ENCODE measurements around the gene ARID2. TPM values are rescaled to one million over a fixed set of nuclear protein-coding genes. Genes with fewer than 3 reads are reported as not detected.

The ARID2 gene
- total and polyA plus RNA-seq, 7 donors: 2.8 to 17.1 (median 12.5) TPM

- H3K4me3 ChIP-seq: peak overlapping the region; percentile 91
- no peaks in the 10 kb centered on the region for H3K27me3 ChIP-seq (ENCODE audit: insufficient read depth in 3 of 3, low read length in 2 of 3)
- intact Hi-C loops (cut with DNase I): no loop called here
- no peaks in the 10 kb centered on the region for H3K9me3 ChIP-seq
- no peak for ATAC-seq
- peak overlapping the region; percentile 97 for H3K27ac ChIP-seq
- peaks cover 0 to 5% of the 10 kb centered on the region in 2 donors for H3K36me3 ChIP-seq (ENCODE audit: insufficient read depth in 1 of 2, low read depth in 1 of 2)
- TF ChIP-seq CTCF (IDR thresholded peaks at IDR 0.05): no peak
- peaks cover 32% of the 10 kb centered on the region for H3K4me1 ChIP-seq
- no peak for DNase-seq
- WGBS, 3 donors: 6 to 9% (median 8%) methylated on average over 5 of the region's 5 CpGs
These were observed 2.7 kb downstream of the ARID2 start for GRCh38 chr12:45732250-45732649.

GRCh38 chr12:45732936-45733335 lies 3.4 kb downstream of the ARID2 start:
- peaks cover 0 to 5% of the 10 kb centered on the region in 2 donors for H3K36me3 ChIP-seq (ENCODE audit: insufficient read depth in 1 of 2, low read depth in 1 of 2)
- DNase-seq (no peak), ATAC-seq (no peak)
- peak overlapping the region; percentile 91 for H3K4me3 ChIP-seq
- intact Hi-C loops (cut with DNase I): no loop called here
- H3K27ac ChIP-seq: peak overlapping the region; percentile 97
- H3K4me1 ChIP-seq: peaks cover 32% of the 10 kb centered on the region
- no peaks in the 10 kb centered on the region for H3K9me3 ChIP-seq
- TF ChIP-seq CTCF (IDR thresholded peaks at IDR 0.05): no peak
- no peaks in the 10 kb centered on the region for H3K27me3 ChIP-seq (ENCODE audit: insufficient read depth in 3 of 3, low read length in 2 of 3)

GRCh38 chr12:45737638-45738037 lies 8.1 kb downstream of the ARID2 start:
- DNase-seq (no peak), ATAC-seq (no peak)
- Histone ChIP-seq H3K9me3 (no peaks in the 10 kb centered on the region), H3K4me3 (no peak overlapping the region), H3K36me3 (ENCODE audit: insufficient read depth in 1 of 2, low read depth in 1 of 2) (no peaks in the 10 kb centered on the region), H3K27me3 (ENCODE audit: insufficient read depth in 3 of 3, low read length in 2 of 3) (no peaks in the 10 kb centered on the region), H3K4me1 (peaks cover 27% of the 10 kb centered on the region), H3K27ac (no peak overlapping the region)
- intact Hi-C loops (cut with DNase I): no loop called here
- TF ChIP-seq CTCF (IDR thresholded peaks at IDR 0.05): no peak

GRCh38 chr12:45742590-45742989 lies 13.1 kb downstream of the ARID2 start:
- no peak overlapping the region for H3K27ac ChIP-seq
- H3K9me3 ChIP-seq: no peaks in the 10 kb centered on the region
- H3K4me3 ChIP-seq: no peak overlapping the region
- H3K36me3 ChIP-seq (ENCODE audit: insufficient read depth in 1 of 2, low read depth in 1 of 2): no peaks in the 10 kb centered on the region
- ATAC-seq (no peak), DNase-seq (no peak)
- WGBS, 3 donors: 96 to 100% (median 98%) methylated on average over 1 of the region's 1 CpG
- H3K4me1 ChIP-seq: peaks cover 9% of the 10 kb centered on the region
- H3K27me3 ChIP-seq (ENCODE audit: insufficient read depth in 3 of 3, low read length in 2 of 3): no peaks in the 10 kb centered on the region
- no peak for TF ChIP-seq CTCF (IDR thresholded peaks at IDR 0.05)
- intact Hi-C loops (cut with DNase I): no loop called here

GRCh38 chr12:45743247-45743646 lies 13.7 kb downstream of the ARID2 start:
- DNase-seq (no peak), ATAC-seq (peak in 1 of 4 donors; percentile 29)
- peaks cover 9% of the 10 kb centered on the region for H3K4me1 ChIP-seq
- H3K9me3 ChIP-seq: no peaks in the 10 kb centered on the region
- intact Hi-C loops (cut with DNase I): no loop called here
- H3K27me3 ChIP-seq (ENCODE audit: insufficient read depth in 3 of 3, low read length in 2 of 3): no peaks in the 10 kb centered on the region
- no peak overlapping the region for H3K27ac ChIP-seq
- 90 to 96% (median 93%) methylated on average over 2 of the region's 2 CpGs for WGBS, 3 donors
- TF ChIP-seq CTCF (IDR thresholded peaks at IDR 0.05): no peak
- H3K4me3 ChIP-seq: no peak overlapping the region
- H3K36me3 ChIP-seq (ENCODE audit: insufficient read depth in 1 of 2, low read depth in 1 of 2): no peaks in the 10 kb centered on the region

Measured in psoas muscle (tissue), 8 donors.